HG03469 (cell line): ENCODE results near the gene CDH8.

Experiments
- ATAC-seq: cut with Tn5 transposase; IDR thresholded peaks from one replicate; pipeline ENCODE4 v1.9.1; 2021; ENCODE audit warnings: mild to moderate bottlenecking, moderate library complexity, moderate number of reproducible peaks; ENCODE audit not compliant: unreplicated experiment

CDH8 gene

DNA sequence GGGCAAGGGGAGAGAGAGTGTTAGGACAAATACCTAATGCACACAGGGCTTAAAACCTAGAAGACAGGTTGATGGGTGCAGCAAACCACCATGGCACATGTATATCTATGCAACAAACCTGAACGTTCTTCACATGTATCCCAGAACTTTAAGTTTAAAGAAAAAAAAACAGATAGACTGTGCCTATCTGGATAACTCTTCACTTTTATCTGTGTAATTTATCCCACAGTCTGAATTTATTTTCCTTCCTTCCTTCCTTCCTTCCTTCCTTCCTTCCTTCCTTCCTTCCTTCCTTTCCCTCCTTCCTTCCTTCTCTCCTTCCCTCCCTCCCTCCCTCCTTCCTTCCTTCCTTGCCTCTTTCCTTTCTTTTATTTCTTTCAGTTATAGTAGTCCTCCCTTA lies 370.7 kb downstream of the CDH8 start:
- ATAC-seq, result no peak

GRCh38 chr16:61659936-61660335 lies 376.3 kb downstream of the CDH8 start:
- no peak for ATAC-seq

GRCh38 chr16:61654962-61655361 lies 381.3 kb downstream of the CDH8 start:
- no peak for ATAC-seq

DNA sequence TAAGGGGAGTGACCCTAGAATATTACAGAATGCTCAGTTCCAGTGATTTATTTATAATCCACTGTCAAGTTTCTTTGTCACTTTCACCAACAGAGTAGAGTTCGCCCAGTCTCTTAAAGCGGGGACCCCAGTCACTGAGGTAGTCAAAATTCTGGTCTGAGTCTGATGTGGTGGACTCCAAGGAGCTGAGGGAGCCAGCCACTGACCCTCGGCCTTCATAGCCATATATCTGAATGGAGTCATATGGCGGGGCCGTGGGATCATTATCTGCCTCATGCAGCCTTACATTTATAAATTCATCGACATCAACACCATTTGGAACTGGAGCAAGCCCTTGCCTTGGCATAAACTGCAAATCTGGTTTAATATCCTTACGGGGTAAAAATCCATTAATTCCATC lies 382.7 kb downstream of the CDH8 start:
- ATAC-seq, result no peak

- no peak for ATAC-seq
Observed at GRCh38 chr16:61645561-61645960, 390.7 kb downstream of the CDH8 start.

DNA sequence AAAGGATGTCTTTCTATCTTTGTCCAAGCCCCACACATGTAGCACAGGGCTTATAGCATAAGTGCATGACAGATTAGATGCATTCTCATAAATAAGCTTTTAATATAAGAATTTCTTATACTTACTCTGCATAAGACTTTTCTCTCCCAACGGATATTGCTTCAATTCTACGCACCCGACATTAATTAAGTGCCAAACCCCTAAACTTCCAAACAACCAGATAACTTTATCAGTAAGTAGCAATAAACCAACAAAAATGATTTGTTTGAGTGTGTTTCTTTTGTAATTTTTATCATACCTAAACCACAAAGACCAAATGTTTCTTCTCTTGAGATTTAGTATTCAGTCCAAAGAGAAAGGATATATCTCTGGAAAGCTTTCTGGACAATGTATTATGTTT lies 391.5 kb downstream of the CDH8 start:
- no peak for ATAC-seq

GRCh38 chr16:61617219-61617783 lies 418.9 kb downstream of the CDH8 start:
- ATAC-seq, result no peak

DNA sequence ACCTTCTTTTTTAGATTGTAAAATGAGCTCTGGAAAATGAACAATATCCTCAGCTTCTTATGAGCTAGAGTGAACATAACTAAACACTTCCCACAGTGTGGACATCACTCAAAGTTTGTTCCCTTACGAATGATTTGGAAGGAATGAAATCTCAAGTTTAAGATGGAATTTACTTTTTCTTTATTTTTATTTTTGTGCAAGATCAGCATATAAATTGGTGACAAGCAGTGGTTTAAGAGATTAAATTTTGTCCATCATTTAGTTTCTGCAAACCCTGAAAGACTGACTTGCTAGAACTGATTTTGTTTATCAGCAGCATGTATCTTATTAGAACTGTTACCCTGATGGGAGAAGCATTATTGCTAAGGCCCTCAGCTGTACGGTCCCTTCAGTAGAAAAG lies 420.1 kb downstream of the CDH8 start:
- ATAC-seq, result no peak

DNA sequence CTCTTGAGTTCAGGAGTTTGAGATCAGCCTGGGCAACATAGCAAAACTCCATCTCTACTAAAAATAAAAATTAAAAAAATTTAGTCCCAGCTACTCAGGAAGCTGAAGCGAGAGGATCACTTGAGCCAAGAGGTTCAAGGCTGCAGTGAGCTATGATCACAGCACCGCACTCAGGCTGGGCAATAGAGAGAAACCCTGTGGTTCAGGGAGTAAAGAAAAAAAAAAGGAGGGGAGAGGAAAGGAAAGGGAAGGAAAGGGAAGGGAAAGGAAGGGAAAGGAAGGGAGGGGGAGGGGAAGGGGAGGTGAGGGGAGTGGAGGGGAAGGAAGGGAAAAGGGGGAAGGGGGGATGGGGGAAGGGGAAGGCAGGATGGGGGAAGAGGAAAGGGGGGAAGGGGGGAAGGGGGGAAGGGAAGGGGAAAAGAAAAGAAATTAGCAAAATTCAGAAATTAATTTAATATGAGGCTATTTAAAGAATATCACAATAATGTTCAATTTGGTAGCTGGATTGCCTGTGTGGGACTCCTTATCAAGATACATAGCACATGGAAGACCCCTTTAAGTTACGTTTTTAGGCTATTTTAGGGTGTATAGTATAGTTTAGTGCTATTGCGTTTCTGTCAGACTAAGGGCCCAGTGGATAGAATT lies 424.3 kb downstream of the CDH8 start:
- no peak for ATAC-seq

DNA sequence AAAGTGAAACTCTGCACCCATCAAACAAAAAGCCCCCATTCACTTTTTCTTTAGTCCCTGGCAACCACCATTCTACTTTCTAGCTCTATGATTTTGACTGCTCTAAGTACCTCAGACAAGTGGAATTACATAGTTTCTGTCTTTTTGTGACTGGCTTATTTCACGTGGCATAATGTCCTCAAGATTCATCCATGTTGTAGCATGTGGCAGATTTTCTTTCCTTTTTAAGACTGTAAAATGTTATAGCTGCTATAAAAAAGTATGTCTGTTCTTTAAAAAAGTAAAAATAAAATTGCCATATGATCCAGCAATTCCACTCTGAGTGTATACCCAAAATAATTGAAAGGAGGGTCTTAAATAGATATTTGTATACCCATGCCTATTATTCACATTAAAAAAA lies 429.7 kb downstream of the CDH8 start:
- ATAC-seq, result no peak
